Measurements from ENCODE around the gene ATP11B. TPM values are rescaled to one million over a fixed set of nuclear protein-coding genes. Genes with fewer than 3 reads are reported as not detected.

Gene ATP11B
- total RNA-seq, 2 experiments from 2014 or later, result 55.6 to 87.9 TPM

DNA sequence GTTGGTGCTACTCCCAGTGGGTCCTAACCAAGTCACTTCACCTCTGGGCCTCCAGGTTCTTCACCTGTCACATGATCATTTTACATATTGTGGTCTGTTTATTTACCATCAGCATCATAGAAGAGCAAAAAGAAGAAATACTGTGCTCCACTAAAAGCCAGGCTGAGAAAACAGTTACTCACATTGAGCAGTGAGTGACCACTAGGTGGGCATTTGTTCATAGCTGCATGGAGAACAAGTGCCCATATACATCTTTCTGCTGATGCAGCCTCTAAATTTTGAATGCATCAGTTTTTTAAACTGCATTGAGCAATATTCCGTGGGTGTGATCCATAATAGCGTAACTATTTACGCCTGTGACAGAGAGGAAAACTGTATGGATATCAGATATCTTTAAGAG lies 110.9 kb downstream of the ATP11B start:
- no TSS peak for BruUV-seq (replicated peaks)
- ChIA-PET POLR2A (interaction anchor here (0.6 to 1.5 kb wide), 9 partner anchors 9 to 390 kb away, joined by 3 to 10 read pairs (median 3); no protein-coding TSS in a partner anchor), CTCF (ENCODE audit: unreplicated experiment) (no interaction called here)

GRCh38 chr3:182905623-182906022 lies 112.3 kb downstream of the ATP11B start:
- intact Hi-C loops (cut with micrococcal nuclease; ENCODE audit: unreplicated experiment), result loop anchor here (2.0 kb wide), 1 partner anchor 191 kb away; no protein-coding TSS in a partner anchor
- H3K27ac ChIP-seq (ENCODE audit: low read depth, low read length, poor library complexity, severe bottlenecking), result peak overlapping the region; percentile 77
- no peaks in the 10 kb centered on the region for H3K9me3 ChIP-seq (ENCODE audit: low read length)
- BruUV-seq (replicated peaks), result no TSS peak
- no peaks in the 10 kb centered on the region for H4K20me1 ChIP-seq (ENCODE audit: insufficient read depth, low read length)
- POLR2A ChIA-PET, result interaction anchor here (0.6 to 1.2 kb wide), 4 partner anchors 11 to 193 kb away, joined by 3 to 6 read pairs (median 4); no protein-coding TSS in a partner anchor
- H3K4me1 ChIP-seq (ENCODE audit: insufficient read depth, low read length, poor library complexity, severe bottlenecking), result peaks cover 22% of the 10 kb centered on the region
- H3K4me3 ChIP-seq (ENCODE audit: low read depth, low read length, poor library complexity, severe bottlenecking), result peak overlapping the region; percentile 30
- DNase-seq (ENCODE audit: low spot score), result peak; percentile 47
- H3K36me3 ChIP-seq (ENCODE audit: insufficient read depth, low read length), result peaks cover 37% of the 10 kb centered on the region
- CTCF ChIA-PET (ENCODE audit: unreplicated experiment), result no interaction called here
- H3K9me2 ChIP-seq (ENCODE audit: insufficient read depth, low read length), result no peaks in the 10 kb centered on the region
- H3K4me2 ChIP-seq (ENCODE audit: low read length), result peak overlapping the region; percentile 49
- no peak overlapping the region for H2AFZ ChIP-seq (ENCODE audit: low read length)
- TF ChIP-seq EZH2phosphoT487 (IDR thresholded peaks at IDR 0.05; ENCODE audit: borderline replicate concordance, low read depth, low read length) (no peak), CTCF (conservative IDR thresholded peaks at IDR 0.05; ENCODE audit: low read length) (no peak)
- no peaks in the 10 kb centered on the region for H3K79me2 ChIP-seq (ENCODE audit: insufficient read depth, low read depth, low read length)

More for the DNA sequence above, 110.9 kb downstream of the ATP11B start:
- Histone ChIP-seq H3K79me2 (ENCODE audit: insufficient read depth, low read depth, low read length) (no peaks in the 10 kb centered on the region), H3K36me3 (ENCODE audit: insufficient read depth, low read length) (peaks cover 46% of the 10 kb centered on the region), H3K4me3 (ENCODE audit: low read depth, low read length, poor library complexity, severe bottlenecking) (no peak overlapping the region), H3K9me3 (ENCODE audit: low read length) (no peaks in the 10 kb centered on the region), H3K27ac (ENCODE audit: low read depth, low read length, poor library complexity, severe bottlenecking) (no peak overlapping the region), H3K9me2 (ENCODE audit: insufficient read depth, low read length) (no peaks in the 10 kb centered on the region), H4K20me1 (ENCODE audit: insufficient read depth, low read length) (no peaks in the 10 kb centered on the region), H3K4me2 (ENCODE audit: low read length) (no peak overlapping the region), H3K4me1 (ENCODE audit: insufficient read depth, low read length, poor library complexity, severe bottlenecking) (peaks cover 22% of the 10 kb centered on the region), H2AFZ (ENCODE audit: low read length) (no peak overlapping the region)
- TF ChIP-seq CTCF (conservative IDR thresholded peaks at IDR 0.05; ENCODE audit: low read length), result no peak; the same call in 1 of the 2 replicates
- no peak for TF ChIP-seq EZH2phosphoT487 (IDR thresholded peaks at IDR 0.05; ENCODE audit: borderline replicate concordance, low read depth, low read length)
- DNase-seq (ENCODE audit: low spot score), result no peak
- intact Hi-C loops (cut with micrococcal nuclease; ENCODE audit: unreplicated experiment), result loop anchor here (2.0 kb wide), 1 partner anchor 189 kb away; no protein-coding TSS in a partner anchor

DNA sequence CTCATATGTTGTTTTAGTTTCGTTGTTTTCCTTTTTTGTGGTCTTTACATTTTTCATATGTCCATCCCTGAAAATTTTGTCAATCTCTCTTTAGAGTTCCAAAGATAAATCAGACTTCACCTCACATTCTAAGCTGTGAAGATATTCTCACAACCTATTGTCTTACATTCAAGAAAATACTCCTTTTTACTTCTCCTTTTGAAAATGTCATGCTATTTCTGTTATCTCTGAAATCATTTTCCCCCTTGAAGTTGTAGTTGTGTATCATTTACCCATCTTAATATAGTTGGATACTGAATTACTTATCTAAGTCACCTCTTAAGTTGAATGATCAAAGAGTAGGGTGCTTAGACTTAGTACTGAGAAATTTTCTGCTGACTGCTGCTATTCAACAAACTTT lies 112.7 kb downstream of the ATP11B start:
- no peak overlapping the region for H2AFZ ChIP-seq (ENCODE audit: low read length)
- no TSS peak for BruUV-seq (replicated peaks)
- ChIA-PET POLR2A (interaction anchor here (0.6 kb wide), 3 partner anchors 11 to 1244 kb away, joined by 3 to 4 read pairs (median 4); no protein-coding TSS in a partner anchor), CTCF (ENCODE audit: unreplicated experiment) (no interaction called here)
- H3K27ac ChIP-seq (ENCODE audit: low read depth, low read length, poor library complexity, severe bottlenecking), result peak overlapping the region; percentile 77
- peaks cover 25% of the 10 kb centered on the region for H3K4me1 ChIP-seq (ENCODE audit: insufficient read depth, low read length, poor library complexity, severe bottlenecking)
- TF ChIP-seq EZH2phosphoT487 (IDR thresholded peaks at IDR 0.05; ENCODE audit: borderline replicate concordance, low read depth, low read length) (no peak), CTCF (conservative IDR thresholded peaks at IDR 0.05; ENCODE audit: low read length) (no peak)
- H3K4me3 ChIP-seq (ENCODE audit: low read depth, low read length, poor library complexity, severe bottlenecking), result peak overlapping the region; percentile 30
- DNase-seq (ENCODE audit: low spot score), result peak; percentile 43
- peaks cover 37% of the 10 kb centered on the region for H3K36me3 ChIP-seq (ENCODE audit: insufficient read depth, low read length)
- H3K79me2 ChIP-seq (ENCODE audit: insufficient read depth, low read depth, low read length), result no peaks in the 10 kb centered on the region
- H3K4me2 ChIP-seq (ENCODE audit: low read length), result peak overlapping the region; percentile 49
- no peaks in the 10 kb centered on the region for H4K20me1 ChIP-seq (ENCODE audit: insufficient read depth, low read length)
- no peaks in the 10 kb centered on the region for H3K9me2 ChIP-seq (ENCODE audit: insufficient read depth, low read length)
- intact Hi-C loops (cut with micrococcal nuclease; ENCODE audit: unreplicated experiment), result no loop called here
- no peaks in the 10 kb centered on the region for H3K9me3 ChIP-seq (ENCODE audit: low read length)

All from OCI-LY7 (cell line).